22Rv1 (cell line): ENCODE results near the gene AGRN.
A peak's percentile ranks its signal among the peaks of the same experiment; 100 is the strongest.

Source experiments
- H3K27ac ChIP-seq: fragments of 450-650 bp; 2 replicates; pipeline ENCODE4 v1.5.1; 2017
- ZFX ChIP-seq: fragments of 450-650 bp; IDR thresholded peaks from 2 replicates; pipeline ENCODE4 v1.6.1; 2017; ENCODE audit warnings: antibody characterized with exemption, borderline replicate concordance
- TF ChIP-seq, protein P1 (sequence below): fragments of 450-650 bp; IDR thresholded peaks from 2 replicates; pipeline ENCODE4 v1.5.1; 2017; ENCODE audit warnings: mild to moderate bottlenecking

The AGRN gene

DNA sequence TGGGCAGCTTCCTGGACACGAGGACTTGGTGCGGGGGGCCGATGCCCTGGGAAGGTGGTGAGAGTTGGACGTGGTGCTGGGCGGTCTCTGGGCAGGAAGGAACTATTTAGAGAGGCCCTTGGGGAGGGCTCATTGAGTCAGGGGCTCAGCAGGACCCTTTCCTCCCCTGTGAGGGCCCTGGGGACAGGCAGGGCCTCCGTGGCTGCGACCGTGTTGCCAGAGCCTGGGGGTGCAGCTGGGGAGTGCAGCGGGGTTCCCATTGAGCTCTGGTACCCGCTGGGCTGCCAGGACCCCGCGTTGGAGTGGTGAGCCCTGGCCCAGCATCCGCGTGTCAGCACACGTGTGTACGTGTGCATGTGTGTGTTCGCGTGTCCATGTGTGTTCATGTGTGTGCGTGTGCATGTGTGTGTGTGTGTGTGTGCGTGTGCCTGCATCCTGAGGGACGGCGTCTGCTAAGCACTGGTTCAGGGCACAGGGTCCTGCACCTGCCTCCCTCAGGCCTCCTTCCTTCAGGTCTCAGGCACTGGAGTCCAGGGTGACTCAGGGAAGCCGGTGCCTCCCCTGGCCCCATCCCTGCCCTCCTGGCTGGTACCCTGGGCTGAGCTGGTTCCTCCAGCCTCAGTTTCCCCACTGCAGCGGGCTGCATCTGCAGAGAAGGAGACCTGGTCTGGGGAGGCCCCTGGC is 43.5 kb downstream of the AGRN start:
- TF ChIP-seq, protein P1, sequence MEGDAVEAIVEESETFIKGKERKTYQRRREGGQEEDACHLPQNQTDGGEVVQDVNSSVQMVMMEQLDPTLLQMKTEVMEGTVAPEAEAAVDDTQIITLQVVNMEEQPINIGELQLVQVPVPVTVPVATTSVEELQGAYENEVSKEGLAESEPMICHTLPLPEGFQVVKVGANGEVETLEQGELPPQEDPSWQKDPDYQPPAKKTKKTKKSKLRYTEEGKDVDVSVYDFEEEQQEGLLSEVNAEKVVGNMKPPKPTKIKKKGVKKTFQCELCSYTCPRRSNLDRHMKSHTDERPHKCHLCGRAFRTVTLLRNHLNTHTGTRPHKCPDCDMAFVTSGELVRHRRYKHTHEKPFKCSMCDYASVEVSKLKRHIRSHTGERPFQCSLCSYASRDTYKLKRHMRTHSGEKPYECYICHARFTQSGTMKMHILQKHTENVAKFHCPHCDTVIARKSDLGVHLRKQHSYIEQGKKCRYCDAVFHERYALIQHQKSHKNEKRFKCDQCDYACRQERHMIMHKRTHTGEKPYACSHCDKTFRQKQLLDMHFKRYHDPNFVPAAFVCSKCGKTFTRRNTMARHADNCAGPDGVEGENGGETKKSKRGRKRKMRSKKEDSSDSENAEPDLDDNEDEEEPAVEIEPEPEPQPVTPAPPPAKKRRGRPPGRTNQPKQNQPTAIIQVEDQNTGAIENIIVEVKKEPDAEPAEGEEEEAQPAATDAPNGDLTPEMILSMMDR: no peak
- TF ChIP-seq ZFX: no peak
- peak overlapping the region; percentile 62 for H3K27ac ChIP-seq

DNA sequence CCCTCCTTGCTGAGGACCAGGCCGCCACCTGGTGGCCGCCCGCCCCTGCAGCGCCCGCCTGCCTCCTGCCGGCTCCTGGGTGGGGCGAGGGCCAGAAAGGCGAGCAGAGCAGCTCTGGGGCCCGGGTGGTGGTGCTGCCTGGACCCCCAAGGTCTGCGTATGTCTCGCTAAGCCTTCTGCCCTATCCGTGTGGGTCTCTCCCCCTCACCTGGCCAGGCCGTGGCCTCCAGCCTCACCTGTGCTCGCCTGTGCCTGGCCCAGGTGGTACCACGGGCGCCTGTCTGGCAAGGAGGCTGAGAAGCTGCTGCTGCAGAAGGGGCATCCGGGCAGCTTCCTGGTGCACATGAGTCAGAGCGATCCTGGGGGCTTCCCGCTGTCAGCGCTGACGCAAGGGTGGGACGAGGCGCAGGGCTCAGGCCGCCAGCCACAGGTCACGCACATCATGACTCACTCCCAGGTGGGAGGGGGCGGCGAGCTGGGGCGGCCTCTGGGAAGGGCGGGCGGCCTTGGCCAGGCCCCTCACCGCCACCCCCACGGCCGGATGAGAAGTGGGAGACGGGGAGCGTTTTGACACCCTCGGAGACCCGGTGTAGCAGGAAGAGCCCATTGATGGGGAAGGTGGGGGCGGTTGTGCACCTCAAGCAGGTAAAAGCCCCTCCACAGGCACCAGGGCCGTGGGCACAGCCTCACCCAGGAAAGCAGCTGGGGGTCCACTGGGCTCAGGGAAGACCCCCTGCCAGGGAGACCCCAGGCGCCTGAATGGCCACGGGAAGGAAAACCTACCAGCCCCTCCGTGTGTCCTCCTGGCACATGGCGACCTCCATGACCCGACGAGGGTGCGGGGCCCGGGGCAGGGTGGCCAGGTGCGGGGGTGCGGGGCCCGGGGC is 44.3 kb downstream of the AGRN start:
- peak overlapping the region; percentile 62 for H3K27ac ChIP-seq

DNA sequence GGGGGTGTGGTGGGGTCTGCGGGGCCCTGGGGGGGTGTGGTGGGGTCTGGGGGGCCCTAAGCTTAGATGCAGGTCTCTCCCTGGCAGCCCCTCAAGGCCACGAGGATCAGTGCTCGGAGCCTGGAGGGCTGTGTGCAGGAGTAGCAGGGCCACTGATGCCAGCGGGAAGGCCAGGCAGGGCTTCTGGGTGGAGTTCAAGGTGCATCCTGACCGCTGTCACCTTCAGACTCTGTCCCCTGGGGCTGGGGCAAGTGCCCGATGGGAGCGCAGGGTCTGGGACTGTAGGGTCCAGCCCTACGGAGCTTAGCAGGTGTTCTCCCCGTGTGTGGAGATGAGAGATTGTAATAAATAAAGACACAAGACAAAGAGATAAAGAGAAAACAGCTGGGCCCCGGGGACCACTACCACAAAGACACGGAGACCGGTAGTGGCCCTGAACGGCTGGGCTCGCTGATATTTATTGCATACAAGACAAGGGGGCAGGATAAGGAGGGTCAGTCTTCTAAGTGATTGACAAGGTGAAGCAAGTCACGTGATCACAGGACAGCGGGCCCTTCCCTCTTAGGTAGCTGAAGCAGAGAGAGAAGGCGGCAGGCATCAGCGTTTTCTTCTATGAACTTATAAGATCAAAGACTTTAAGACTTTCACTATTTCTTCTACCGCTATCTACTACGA is 45.5 kb downstream of the AGRN start:
- H3K27ac ChIP-seq: peak overlapping the region; percentile 25; the same call in 1 of the 2 replicates
- no peak for TF ChIP-seq ZFX
- TF ChIP-seq, protein P1: no peak

More for the DNA sequence above, 44.3 kb downstream of the AGRN start:
- no peak for TF ChIP-seq ZFX
- TF ChIP-seq, protein P1: peak; percentile 98

DNA sequence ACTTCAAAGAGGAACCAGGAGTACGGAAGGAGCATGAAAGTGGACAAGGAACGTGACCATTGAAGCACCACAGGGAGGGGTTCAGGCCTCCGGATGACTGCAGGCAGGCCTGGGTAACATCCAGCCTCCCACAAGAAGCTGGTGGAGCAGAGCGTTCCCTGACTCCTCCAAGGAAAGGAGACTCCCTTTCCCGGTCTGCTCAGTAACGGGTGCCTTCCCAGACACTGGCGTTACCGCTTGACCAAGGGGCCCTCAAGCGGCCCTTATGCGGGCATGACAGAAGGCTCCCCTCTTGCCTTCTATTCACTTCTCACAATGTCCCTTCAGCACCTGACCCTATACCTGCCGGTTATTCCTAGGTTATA is 46.0 kb downstream of the AGRN start:
- peak overlapping the region; percentile 25; the same call in 1 of the 2 replicates for H3K27ac ChIP-seq

DNA sequence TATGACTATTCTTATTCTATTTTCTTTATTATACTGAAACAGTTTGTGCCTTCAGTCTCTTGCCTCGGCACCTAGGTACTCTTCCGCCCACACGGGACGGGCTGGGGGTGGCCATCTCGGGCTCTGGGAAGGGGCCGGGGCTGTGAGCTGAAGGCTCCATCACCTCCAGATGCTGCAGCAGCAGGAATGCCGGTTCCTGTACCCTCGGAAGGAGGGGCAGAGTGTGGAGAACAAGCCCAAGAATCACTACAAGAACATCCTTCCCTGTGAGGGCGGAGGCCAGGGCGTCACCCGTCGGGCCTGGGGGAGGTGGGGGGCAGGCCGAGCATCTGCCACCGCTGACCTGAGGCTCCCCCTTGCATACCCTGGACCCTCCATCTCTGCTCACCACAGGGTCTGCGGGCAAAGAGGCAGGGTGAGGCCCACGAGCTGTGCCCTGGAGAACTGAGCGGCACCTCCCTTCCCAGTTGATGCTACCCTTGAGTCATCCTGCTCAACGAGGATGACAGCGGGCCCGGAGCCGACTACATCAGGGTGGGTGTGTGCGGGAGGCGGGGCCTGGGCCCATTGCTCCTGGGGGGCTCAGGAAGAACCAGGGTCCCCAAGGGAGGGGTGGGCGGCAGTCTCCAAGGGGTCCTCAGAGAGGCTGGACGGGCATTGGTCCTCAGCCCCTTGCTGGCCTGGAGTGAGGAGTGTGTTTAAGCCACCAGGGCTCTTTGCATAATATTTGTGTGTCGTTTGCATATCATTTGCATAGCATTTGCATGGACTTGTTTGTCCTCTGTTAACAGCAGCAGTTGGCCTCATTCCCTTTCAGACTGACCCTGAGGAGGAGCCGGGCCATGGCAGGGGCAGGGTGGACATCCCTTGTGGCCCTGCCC is 46.7 kb downstream of the AGRN start:
- TF ChIP-seq, protein P1: no peak
- no peak for TF ChIP-seq ZFX

DNA sequence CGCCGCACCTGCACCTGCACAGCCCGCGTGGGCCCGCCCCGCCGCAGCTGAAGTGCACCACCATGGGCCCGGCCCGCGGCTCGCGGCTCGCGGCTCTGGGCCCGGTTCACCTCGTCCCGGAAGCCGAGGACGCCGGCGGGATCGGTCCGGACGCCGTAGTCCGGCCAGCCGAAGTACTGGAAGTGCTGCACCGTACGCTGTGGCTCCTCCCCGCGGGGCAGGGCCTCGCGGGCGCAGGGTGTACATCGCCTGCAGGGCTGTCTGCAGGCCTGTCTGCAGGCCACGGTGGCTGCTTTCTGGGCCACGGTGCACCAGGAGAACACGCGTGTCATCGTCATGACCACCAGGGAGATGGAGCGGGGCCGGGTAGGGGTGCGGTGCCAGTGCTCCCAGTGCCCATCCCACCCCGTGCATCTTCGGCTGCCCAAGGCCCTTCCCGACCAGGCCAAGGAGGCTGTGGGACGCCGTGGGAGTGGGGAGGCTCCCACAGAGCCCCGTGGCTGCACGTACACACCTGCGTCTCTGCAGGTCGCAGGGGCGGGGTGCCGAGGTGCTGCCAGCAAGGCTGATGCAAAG is 47.5 kb downstream of the AGRN start:
- TF ChIP-seq ZFX: no peak
- TF ChIP-seq, protein P1: no peak

More for the DNA sequence above, 46.7 kb downstream of the AGRN start:
- peak overlapping the region; percentile 91 for H3K27ac ChIP-seq

More for the DNA sequence above, 47.5 kb downstream of the AGRN start:
- H3K27ac ChIP-seq: peak overlapping the region; percentile 91
